Fibroblast of skin of right quadriceps (primary cell): ENCODE measurements around the gene HOXC6.

ENCODE experiments used
- DNase-seq: peaks from one replicate; pipeline ENCODE4 v3.0.0-alpha.2; 2013

The HOXC6 gene

GRCh38 chr12:54016051-54016450 is 12.2 kb upstream of the HOXC6 start:
- no peak for DNase-seq

DNA sequence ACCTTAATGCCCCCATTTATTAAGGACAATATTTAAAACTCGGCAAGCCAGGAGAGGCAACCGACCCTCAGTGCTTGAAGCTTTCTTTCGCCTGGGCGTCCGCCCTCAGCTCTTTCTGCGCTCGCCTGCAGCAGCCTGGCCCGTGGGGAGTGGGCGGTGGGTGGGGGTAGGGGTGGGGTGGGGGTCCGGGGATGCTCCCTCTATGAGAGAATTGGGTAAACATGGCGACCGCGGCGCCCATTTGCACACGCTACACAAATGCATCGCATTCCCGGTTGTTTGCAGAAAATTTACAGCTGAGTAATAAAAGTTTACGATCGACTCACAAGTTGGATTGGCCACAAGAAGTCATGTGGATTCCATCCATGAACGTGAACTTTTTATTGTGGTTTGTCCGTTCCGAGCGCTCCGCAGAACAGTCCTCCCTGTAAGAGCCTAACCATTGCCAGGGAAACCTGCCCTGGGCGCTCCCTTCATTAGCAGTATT is 11.7 kb upstream of the HOXC6 start:
- DNase-seq = peak; percentile 97

DNA sequence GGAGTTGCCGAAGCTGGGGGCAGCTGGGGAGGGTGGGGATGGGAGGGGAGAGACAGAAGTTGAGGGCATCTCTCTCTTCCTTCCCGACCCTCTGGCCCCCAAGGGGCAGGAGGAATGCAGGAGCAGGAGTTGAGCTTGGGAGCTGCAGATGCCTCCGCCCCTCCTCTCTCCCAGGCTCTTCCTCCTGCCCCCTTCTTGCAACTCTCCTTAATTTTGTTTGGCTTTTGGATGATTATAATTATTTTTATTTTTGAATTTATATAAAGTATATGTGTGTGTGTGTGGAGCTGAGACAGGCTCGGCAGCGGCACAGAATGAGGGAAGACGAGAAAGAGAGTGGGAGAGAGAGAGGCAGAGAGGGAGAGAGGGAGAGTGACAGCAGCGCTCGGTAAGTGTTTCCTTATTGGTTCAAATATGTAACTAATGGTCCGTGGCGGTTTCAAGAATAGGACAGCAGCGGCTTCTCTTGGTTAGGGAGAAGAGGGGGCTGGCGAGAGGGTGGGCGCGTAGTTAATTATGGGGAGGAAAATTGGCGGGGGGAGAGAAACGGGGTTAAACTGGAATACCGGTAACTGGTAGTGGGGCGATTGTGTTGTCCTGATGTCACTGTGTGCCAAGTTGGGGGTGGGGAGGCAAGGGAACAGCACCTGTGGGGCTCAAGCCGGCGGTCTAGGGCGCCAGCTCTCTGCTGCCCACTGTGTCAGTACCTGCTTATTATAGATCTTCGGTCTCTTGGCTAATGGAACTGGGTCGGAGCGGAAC is 11.0 kb upstream of the HOXC6 start:
- DNase-seq = no peak

GRCh38 chr12:54017878-54018467 is 10.3 kb upstream of the HOXC6 start:
- DNase-seq = peak; percentile 99

- peak; percentile 86 for DNase-seq
These were observed 9.7 kb upstream of the HOXC6 start for GRCh38 chr12:54018468-54018984.

DNA sequence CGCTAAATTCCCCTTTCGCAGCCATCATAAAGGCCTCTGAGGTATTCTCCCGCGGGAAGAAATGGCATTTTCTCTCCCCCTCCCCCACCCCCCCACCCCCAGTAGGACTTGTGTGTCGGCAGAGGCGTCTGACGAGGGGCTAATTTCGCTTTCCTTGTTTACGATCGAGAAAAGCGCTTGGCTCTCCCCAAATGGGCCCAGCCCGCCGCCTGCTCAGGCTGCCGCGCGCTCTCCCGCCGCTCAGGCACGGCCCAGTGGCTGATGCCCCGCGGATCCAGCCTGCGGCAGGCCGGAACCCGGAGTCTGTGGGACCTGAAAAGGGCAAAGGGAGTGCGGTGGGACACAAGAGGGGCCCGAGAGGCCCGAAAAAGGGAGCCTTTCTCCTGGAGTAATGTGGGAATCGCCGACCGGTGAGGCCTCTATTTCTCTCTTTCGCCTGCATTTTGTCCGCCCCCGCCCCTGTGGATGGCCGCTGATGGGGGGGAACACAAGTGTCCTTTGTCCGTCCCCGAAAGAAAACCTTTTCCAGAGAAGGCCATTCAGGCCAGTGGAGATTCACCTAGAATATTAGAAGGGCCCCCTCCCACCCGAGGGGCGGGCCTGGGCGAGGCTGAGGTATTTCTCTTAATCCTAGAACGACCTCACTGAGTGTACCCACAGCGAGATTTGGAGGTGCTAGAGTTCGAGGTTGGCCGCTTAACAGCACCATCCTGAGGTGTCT is 9.0 kb upstream of the HOXC6 start:
- DNase-seq = peak; percentile 86

DNA sequence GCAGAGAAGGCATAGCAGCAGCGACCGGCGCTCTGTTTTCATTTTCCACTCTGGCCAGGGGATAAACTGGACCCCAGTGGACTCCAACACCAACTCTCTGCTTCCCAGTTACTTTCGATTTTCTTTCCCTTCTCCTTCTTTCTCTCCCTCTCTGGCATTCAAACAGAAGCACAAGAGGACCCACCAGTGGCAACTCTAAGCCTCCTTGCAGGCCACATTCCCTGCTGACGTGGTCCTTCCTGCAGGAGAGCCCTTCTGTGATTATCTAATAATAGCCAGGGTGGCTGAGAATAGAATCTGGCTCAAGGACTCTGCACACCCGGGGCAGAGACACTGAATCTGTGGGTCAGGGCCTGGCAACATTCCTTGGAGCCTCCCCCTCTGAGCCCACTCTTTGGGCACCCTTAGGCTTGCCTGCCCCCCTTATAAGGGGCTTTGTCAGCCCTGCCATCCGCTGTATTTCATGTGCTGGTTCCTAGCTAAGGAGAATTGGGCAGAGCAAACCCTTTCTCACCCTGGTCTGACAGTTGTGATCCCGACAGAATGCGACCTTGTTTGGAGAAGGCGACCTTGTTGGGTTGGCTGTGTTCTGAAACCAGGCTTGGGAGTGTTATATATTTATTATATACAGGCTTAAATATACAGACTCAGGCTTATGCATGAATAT is 8.2 kb upstream of the HOXC6 start:
- no peak for DNase-seq

GRCh38 chr12:54020591-54021405 is 7.4 kb upstream of the HOXC6 start:
- DNase-seq = no peak

DNA sequence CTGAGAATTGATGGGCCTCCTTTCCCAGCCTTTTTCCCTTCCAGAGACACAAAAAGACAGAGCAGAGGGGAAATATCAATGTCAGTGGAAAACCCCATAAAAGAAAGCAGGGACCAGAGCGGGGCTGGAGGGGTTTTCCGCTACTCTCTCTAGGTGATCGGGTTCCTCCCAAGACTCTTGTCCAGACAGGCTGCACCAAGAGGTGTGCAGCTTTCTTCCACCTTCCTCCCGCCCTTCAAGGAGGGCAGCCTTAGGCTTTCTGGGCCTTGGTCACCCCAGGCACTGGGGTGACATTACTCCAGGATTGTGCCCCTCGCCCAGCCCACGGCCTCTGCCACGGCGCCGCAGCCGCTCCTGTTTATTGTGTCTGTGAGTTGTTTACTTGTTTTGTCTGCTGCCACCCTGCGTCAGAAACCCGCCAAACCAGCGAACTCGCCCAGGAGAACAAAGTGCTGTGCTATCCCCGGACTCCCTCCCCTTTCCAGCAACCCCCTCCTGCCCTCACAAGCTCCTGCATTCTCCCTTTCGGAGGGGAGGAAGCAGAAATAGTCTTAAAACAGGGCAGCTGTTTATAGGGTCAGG is 6.7 kb upstream of the HOXC6 start:
- DNase-seq = peak; percentile 48

DNA sequence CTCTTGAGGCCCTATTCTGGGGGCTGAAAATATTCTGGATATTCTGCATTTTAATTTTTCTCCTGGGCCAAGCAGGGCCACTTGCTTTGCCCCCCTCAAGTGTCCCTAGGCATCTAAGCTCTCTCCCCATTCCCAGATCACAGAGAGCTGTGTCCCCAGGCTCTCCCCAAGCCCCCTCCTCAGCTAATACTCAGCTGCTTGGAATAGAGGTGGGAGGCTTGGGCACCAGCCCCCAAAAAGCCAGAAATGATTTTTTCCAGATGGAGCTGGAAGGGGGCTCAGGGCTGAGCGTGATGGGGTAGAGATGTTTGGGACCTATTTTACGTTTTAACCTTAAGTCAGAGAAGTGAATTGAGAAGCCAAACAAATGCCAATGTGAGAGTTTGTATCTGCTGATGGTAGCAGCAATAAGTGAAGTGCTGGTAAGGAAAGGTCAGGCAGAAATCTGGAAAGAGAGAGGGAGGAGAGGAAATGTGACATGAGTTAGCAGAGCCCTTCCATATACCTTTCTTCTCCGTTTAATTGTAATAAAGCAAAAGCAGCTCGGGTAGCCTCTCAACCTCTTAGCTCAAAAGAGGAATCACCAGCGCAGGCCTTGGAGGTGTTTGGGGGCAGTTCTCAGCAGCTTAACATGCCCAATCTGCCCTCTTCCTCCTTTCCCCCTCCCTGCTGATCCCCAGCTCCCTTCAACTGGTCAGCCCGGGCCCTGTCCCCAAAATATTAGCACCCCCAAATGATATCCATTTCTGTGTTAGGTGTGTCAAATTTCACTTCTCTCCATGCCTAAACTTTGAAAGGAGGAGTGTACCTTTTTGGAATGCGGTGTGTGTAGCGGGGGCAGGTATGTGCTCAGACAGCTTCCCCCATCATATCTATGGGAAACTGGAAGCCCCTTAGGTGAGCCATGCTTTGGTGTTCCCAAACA is 5.0 kb upstream of the HOXC6 start:
- DNase-seq = peak; percentile 14

DNA sequence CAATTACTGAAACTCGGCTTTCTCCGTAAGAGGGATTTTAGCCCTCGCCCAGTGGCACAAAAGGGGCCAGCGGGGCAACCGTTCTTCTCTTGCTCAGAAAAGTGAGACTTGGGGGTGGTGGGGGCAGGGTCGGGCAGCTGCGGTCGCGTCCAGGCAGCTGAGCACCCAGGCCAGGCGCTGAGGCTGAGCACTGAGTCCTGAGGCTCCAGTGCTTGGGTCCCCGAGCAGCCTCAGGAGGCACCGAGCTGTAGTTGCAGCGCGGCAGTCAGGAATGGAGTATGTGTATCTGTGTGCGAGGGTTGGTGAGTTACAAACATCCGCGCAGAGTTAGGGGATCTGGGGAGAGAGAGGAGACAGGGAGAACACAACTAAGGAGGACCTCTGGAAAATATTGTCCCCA is 4.1 kb upstream of the HOXC6 start:
- peak; percentile 46 for DNase-seq

DNA sequence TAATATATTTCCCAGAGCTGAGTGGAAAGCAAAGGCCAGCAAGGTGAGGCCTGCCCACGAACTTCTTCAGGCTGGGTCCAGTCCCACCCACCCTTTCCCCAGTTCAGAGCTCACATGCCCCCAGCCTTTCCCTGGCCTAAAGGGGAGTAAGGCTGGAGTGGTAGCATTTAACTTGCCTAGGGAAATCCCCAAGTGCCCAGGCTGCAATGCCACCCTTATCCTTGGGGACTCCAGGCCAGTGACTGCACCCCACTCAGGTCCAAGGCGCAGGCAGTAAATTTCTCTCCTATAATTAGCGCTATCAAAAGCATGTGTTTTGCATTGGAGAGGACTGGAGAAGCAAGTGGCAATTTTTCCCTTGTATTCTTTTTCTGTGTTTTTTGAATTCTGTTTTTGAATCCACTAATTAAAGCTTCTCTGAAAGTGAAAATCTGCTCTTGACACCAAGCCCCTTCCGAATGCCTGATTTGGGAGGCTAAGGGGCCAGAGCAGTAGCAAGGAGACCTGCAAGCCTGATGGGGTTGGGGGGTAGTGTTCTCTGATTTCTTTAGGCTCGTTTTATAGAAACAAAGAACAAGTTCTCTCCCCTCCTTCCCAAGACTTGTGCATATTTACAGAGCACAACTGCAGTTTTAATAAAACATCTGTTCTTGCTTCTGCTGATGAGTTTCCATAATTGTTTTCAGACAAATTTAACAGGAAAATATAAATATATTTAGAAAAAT is 3.5 kb upstream of the HOXC6 start:
- peak; percentile 11 for DNase-seq

GRCh38 chr12:54025499-54026405 is 2.5 kb upstream of the HOXC6 start:
- DNase-seq = peak; percentile 48

DNA sequence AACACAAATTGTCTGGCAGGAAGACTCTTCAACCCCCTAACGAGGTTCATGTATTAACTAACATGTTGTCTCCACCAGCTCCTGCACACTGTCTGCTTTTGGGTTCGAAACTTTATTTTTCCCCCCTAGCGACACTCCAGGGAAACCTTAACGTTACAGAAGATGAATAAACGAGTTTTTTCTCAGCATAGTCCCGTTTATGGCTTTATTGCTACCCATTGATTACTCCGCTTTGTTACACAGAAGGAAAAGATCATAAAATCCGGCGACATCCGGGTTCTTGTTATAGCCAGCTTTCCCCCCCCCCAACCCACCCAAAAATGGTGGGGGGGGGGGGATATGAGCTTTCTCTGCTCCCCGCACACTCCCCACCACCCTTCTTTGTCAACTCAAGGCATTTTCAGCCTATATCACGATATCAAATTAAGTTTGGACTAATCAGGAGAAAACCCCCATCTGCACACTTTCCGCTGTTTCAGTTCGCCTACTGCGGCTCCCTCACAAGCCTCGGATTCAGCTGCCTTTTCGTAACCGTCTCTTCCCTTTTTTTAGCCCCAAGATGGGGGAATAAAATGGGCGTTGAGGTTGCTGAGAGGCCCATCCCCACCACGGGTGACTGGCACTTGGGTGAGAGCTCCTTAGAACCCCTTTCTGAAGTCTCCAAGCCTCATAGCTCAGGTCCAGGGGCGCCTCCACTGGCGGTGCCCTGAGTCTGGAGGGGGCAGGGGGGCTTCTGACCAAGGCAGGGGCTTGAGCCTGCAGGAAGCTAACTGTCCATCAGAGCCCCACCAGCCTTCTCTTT is 1.4 kb upstream of the HOXC6 start:
- peak; percentile 51 for DNase-seq

DNA sequence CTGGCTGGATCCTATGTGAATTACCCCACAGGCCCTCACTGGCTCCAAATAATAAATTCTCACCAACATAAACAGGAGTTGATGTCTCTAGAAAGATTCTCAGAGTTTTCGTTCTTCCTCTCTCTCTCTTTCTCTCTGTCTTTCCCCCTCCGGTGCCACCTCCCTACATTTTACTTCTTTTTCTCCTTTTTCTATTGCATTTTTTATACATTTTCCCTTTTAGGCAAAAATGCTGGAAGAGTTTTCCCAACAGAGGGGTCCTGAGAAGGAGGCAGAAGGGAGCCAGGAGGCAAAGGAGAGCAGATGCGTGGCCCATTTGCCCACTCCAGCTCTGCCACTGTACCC is 826 bp upstream of the HOXC6 start:
- peak; percentile 12 for DNase-seq

DNA sequence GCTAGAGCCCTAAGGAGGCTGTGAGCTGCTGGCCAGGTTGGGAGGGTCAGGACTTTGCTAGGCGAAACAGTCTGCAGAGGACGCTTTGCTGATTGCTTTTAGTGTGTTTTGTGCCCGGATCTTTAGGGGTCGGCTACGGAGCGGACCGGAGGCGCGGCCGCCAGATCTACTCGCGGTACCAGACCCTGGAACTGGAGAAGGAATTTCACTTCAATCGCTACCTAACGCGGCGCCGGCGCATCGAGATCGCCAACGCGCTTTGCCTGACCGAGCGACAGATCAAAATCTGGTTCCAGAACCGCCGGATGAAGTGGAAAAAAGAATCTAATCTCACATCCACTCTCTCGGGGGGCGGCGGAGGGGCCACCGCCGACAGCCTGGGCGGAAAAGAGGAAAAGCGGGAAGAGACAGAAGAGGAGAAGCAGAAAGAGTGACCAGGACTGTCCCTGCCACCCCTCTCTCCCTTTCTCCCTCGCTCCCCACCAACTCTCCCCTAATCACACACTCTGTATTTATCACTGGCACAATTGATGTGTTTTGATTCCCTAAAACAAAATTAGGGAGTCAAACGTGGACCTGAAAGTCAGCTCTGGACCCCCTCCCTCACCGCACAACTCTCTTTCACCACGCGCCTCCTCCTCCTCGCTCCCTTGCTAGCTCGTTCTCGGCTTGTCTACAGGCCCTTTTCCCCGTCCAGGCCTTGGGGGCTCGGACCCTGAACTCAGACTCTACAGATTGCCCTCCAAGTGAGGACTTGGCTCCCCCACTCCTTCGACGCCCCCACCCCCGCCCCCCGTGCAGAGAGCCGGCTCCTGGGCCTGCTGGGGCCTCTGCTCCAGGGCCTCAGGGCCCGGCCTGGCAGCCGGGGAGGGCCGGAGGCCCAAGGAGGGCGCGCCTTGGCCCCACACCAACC is 1.5 kb downstream of the HOXC6 start:
- DNase-seq = no peak

GRCh38 chr12:54030442-54030801 is 2.2 kb downstream of the HOXC6 start:
- DNase-seq = no peak
